Mononuclear cell (primary cell): ENCODE data around the gene RANBP2. TPM values are rescaled to one million over a fixed set of nuclear protein-coding genes. Genes with fewer than 3 reads are reported as not detected.

Source experiments
- H3K27me3 ChIP-seq: 2 replicates; pipeline ENCODE4 v1.6.0; 2011; ENCODE audit warnings: low read length, control low read depth; ENCODE audit not compliant: insufficient read depth
- H3K4me1 ChIP-seq: 2 replicates; pipeline ENCODE4 v1.5.1; 2011; ENCODE audit warnings: mild to moderate bottlenecking, low read length, control low read depth; ENCODE audit not compliant: insufficient read depth
- H3K4me3 ChIP-seq: 2 replicates; pipeline ENCODE4 v1.5.1; 2011; ENCODE audit warnings: mild to moderate bottlenecking, low read length, moderate library complexity
- H3K9me3 ChIP-seq: 2 replicates; pipeline ENCODE4 v1.5.1; 2011; ENCODE audit warnings: low read depth, mild to moderate bottlenecking, control low read depth, low read length
- total RNA-seq: library from RNA; depleted of rRNA; stranded (reverse); fragments of >200 nt; gene quantifications from one replicate; pipeline ENCODE4 v1.2.3, GENCODE V29; 2012

RANBP2 gene
- total RNA-seq, 1 donor = 281 TPM

- Histone ChIP-seq H3K4me3 (no peak overlapping the region), H3K4me1 (no peaks in the 10 kb centered on the region), H3K9me3 (peaks cover 17% of the 10 kb centered on the region), H3K27me3 (no peaks in the 10 kb centered on the region)
Measured at GRCh38 chr2:108809936-108810335, 90.7 kb downstream of the RANBP2 start.

DNA sequence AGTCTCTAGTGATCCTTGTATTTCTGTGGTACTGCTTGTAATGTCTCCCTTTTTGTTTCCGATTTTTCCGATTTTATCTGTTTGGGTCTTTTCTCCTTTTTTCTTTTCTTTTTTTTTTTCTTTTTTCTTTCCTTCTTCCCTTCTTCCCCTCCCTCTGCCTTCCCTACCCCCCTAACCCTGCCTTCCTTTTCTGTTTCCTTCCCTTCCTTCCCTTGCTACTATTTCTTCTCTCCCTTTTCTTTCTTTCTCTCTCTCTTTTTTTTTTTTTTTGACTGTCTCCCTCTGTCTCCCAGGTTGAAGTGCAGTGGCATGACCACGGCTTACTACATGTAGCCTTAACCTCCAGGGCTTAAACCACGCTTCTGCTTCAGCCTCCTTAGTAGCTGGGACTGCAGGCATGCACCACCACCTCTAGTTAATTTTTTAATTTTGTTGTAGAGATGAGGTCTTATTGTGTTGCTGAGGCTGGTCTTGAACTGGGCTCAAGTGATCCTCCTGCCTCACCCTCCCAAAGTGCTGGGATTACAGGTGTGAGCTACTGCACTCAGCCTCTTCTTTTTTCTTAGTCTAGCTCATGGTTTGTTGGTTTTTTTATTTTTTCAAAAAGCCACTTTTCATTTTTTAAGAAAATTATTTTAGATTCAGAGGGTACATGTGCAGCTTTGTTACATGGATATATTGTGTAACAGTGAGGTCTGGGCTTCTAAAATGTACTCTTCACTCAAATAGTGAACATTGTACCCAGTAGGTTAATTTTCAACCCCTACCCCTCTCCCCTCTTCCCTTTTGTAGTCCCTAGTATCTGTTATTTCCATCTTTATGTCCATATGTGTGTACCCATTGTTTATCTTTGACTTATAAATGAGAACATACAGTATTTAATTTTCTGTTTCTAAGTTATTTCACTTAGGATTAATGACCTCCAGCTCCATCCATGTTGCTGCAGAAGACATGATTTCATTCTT lies 92.0 kb downstream of the RANBP2 start:
- no peaks in the 10 kb centered on the region for H3K4me1 ChIP-seq
- H3K9me3 ChIP-seq = peaks cover 17% of the 10 kb centered on the region
- H3K27me3 ChIP-seq = no peaks in the 10 kb centered on the region
- no peak overlapping the region for H3K4me3 ChIP-seq

- peaks cover 16% of the 10 kb centered on the region for H3K9me3 ChIP-seq
- no peaks in the 10 kb centered on the region for H3K27me3 ChIP-seq
- no peak overlapping the region for H3K4me3 ChIP-seq
- H3K4me1 ChIP-seq = no peaks in the 10 kb centered on the region
Measured at GRCh38 chr2:108813732-108814131, 94.5 kb downstream of the RANBP2 start.

DNA sequence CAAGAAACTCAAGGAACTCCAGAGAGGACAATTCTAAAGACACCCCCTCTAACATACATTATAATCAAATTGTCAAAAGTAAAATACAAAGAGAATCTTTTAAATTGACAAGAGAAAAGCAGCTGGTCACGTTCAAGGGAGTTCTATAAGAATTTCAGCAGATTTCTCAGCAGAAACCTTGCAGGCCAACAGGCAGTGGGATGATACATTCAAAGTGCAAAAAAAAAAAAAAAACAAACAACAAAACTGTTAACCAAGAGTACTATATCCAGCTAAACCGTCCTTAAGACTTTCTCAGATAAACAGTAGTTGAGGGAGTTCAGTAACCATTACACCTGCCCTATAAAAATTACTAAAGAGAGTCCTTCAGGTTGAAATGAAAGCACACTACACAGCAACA lies 101.2 kb downstream of the RANBP2 start:
- H3K9me3 ChIP-seq = peaks cover 15% of the 10 kb centered on the region
- H3K4me3 ChIP-seq = no peak overlapping the region
- no peaks in the 10 kb centered on the region for H3K27me3 ChIP-seq
- H3K4me1 ChIP-seq = no peaks in the 10 kb centered on the region

DNA sequence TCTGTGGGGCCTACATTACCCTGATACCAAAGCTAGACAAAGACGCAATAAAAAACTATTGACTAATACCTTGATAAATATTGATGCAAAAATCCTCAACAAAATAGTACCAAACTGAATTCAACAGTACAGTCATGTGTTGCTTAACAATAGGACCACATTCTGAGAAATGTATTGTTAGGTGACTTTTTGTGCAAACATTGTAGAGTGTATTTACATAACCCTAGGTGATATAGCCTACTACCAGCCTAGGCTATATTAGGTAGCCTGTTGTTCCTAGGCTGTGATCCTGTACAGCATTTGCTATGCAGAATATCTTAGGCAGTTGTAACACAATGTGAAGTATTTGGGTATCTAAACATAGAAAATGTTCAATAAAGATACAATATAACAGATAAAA lies 104.0 kb downstream of the RANBP2 start:
- no peaks in the 10 kb centered on the region for H3K27me3 ChIP-seq
- peaks cover 15% of the 10 kb centered on the region for H3K9me3 ChIP-seq
- H3K4me3 ChIP-seq = no peak overlapping the region
- no peaks in the 10 kb centered on the region for H3K4me1 ChIP-seq

GRCh38 chr2:108824316-108825070 lies 105.2 kb downstream of the RANBP2 start:
- Histone ChIP-seq H3K9me3 (peaks cover 9% of the 10 kb centered on the region), H3K4me1 (no peaks in the 10 kb centered on the region), H3K27me3 (no peaks in the 10 kb centered on the region), H3K4me3 (no peak overlapping the region)

DNA sequence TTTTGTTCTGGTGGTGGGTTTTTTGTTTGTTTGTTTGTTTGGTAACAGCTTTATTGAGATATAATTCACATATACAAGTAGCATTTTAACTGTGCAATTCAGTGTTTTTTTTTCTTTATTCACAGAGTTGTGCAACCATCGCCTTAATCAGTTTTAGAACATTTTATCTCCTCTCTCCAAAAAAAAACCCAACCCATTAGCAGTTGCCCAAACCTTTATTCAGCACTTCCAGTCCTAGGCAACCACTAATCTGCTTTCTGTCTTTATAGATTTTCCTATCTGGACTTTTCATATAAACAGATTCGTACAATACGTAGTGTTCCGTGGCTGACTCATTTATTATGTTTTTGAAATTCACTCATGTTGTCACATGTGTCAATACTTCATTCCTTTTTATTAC lies 106.0 kb downstream of the RANBP2 start:
- Histone ChIP-seq H3K27me3 (no peaks in the 10 kb centered on the region), H3K9me3 (peaks cover 4% of the 10 kb centered on the region), H3K4me1 (no peaks in the 10 kb centered on the region), H3K4me3 (no peak overlapping the region)

GRCh38 chr2:108825736-108826135 lies 106.5 kb downstream of the RANBP2 start:
- no peaks in the 10 kb centered on the region for H3K4me1 ChIP-seq
- no peak overlapping the region for H3K4me3 ChIP-seq
- no peaks in the 10 kb centered on the region for H3K9me3 ChIP-seq
- H3K27me3 ChIP-seq = no peaks in the 10 kb centered on the region

DNA sequence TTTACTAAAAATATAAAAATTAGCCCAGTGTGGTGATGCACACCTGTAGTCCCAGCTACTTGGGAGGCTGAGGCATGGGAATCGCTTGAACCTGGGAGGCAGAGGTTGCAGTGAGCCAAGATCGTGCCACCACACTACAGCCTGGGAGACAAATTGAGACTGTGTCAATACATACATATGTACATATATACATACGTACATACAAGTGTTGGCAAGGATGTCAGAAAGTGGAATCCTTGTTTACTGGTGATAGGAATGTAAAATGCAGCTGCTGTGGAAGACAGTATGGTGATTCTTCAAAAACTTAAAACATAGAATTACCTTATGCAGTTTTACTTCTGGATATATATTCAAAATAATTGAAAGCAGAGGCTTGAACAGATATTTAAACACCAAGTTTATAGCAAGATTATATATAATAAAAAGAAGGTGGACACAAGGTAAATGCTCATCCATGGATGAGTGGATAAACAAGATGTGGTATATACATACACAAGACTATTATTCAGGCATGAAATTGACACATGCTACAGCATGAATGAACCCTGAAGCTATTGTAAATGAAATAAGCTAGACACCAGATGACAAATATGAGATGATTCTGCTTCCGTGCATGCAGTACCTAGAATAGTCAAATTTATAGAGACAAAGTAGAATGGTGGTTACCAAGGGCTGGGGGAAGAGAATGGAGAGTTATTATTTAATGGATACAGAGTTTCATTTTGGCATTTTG lies 110.5 kb downstream of the RANBP2 start:
- Histone ChIP-seq H3K9me3 (no peaks in the 10 kb centered on the region), H3K4me1 (no peaks in the 10 kb centered on the region), H3K4me3 (no peak overlapping the region), H3K27me3 (no peaks in the 10 kb centered on the region)

- Histone ChIP-seq H3K4me3 (no peak overlapping the region), H3K27me3 (no peaks in the 10 kb centered on the region), H3K9me3 (peaks cover 10% of the 10 kb centered on the region), H3K4me1 (no peaks in the 10 kb centered on the region)
Measured at GRCh38 chr2:108833219-108833618, 113.9 kb downstream of the RANBP2 start.

GRCh38 chr2:108834620-108835019 lies 115.3 kb downstream of the RANBP2 start:
- Histone ChIP-seq H3K27me3 (no peaks in the 10 kb centered on the region), H3K4me1 (no peaks in the 10 kb centered on the region), H3K4me3 (no peak overlapping the region), H3K9me3 (peaks cover 16% of the 10 kb centered on the region)

- Histone ChIP-seq H3K4me1 (no peaks in the 10 kb centered on the region), H3K9me3 (peaks cover 18% of the 10 kb centered on the region), H3K27me3 (no peaks in the 10 kb centered on the region), H3K4me3 (no peak overlapping the region)
Measured at GRCh38 chr2:108835040-108835439, 115.8 kb downstream of the RANBP2 start.
